Measurements from ENCODE around the gene CDC123.
"Not testable (repeated sequence)": the region's sequence is repeated elsewhere in the genome, so short reads cannot be mapped to it uniquely, and the experiment has no call there.

CDC123 gene

GRCh38 chr10:12195603-12196506 is at the start of gene CDC123, which contains the start of gene NUDT5:
CDC123 (plus strand) TSS chr10:12196188; CDS start chr10:12196246, 58 bp downstream.
NUDT5 (minus strand) TSS chr10:12195891; CDS start chr10:12186291, 9,600 bp downstream.
- peak; percentile 89 for DNase-seq

GRCh38 chr10:12150163-12150562 is 45.8 kb upstream of the CDC123 start:
- no peak for DNase-seq

GRCh38 chr10:12154516-12154915 is 41.5 kb upstream of the CDC123 start:
- DNase-seq: no peak

- DNase-seq: no peak
These were observed 39.4 kb upstream of the CDC123 start for GRCh38 chr10:12156367-12157123.

GRCh38 chr10:12158111-12158510 is 37.9 kb upstream of the CDC123 start:
- DNase-seq: no peak

GRCh38 chr10:12160664-12161063 is 35.3 kb upstream of the CDC123 start:
- no peak for DNase-seq

GRCh38 chr10:12162927-12163326 is 33.1 kb upstream of the CDC123 start:
- DNase-seq: no peak

GRCh38 chr10:12164085-12164484 is 31.9 kb upstream of the CDC123 start:
- DNase-seq: no peak

- DNase-seq: no peak
These were observed 31.0 kb upstream of the CDC123 start for GRCh38 chr10:12165036-12165435.

GRCh38 chr10:12165999-12166775 is 29.8 kb upstream of the CDC123 start:
- DNase-seq: no peak

GRCh38 chr10:12171512-12171911 is 24.5 kb upstream of the CDC123 start:
- DNase-seq: not testable (repeated sequence)

GRCh38 chr10:12177642-12178041 is 18.3 kb upstream of the CDC123 start:
- DNase-seq: peak; percentile 37

- no peak for DNase-seq
These were observed 16.3 kb upstream of the CDC123 start for GRCh38 chr10:12179606-12180170.

GRCh38 chr10:12180221-12180974 is 15.6 kb upstream of the CDC123 start:
- no peak for DNase-seq

- no peak for DNase-seq
These were observed 14.8 kb upstream of the CDC123 start for GRCh38 chr10:12181065-12181775.

- no peak for DNase-seq
These were observed 11.8 kb upstream of the CDC123 start for GRCh38 chr10:12184165-12184564.

- no peak for DNase-seq
These were observed 9.7 kb upstream of the CDC123 start for GRCh38 chr10:12186323-12186722.

- DNase-seq: no peak
These were observed 8.6 kb upstream of the CDC123 start for GRCh38 chr10:12187321-12187905.

GRCh38 chr10:12188656-12189055 is 7.3 kb upstream of the CDC123 start:
- DNase-seq: no peak

- no peak for DNase-seq
These were observed 6.6 kb upstream of the CDC123 start for GRCh38 chr10:12189426-12189825.

- DNase-seq: no peak
These were observed 4.3 kb upstream of the CDC123 start for GRCh38 chr10:12191715-12192114.

All from fibroblast of skin of right quadriceps (primary cell).